ENCODE results near the gene TAF4.

Gene TAF4

DNA sequence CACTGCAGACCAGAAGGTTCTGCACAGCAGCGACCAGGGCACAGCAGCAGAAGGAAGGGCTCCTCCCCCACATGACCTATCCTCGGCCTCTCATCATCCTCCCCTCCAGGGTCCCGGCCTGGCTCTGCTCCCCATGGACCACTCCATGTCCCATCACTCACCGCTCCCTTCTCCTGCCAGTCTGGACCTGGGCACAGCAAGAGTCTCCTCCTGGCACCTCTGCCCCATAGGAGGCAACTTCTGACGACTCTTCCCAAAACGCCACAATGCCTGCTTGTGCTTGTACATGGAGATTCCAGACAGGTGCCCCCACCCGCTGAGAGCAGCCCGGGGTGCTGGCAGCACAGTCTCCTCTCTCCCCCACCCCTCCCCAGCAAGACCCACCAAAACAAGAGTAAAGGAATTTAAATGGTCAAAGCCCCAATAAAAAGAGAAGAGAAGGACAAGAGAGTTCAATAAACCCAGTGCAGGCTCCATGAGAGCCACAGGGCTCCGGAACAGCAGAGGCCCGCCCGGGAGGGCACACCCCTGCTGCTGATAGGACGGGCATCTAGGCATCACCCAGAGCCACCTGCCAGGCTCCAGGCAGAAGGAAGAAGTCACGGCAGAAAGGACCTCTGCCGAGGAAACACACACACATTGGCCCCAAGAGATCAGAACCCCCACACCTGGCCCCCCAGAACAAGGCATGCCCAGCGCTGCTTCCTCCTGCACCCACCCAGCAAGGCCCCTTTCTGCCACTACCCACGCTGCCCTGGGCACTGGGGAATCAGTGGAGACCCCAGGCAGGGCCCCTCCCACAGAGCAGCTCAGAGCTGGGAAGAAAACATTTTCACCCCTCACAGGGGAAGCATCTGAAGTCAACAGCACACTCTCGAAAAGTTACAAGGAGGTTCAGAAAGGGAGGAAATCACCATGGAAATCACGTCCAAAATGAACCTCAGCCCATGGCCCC lies 15.2 kb downstream of the TAF4 start:
- H3K4me1 ChIP-seq (ENCODE audit: control insufficient read depth, insufficient read depth, low read length, unreplicated experiment): no peaks in the 10 kb centered on the region
- H3K4me3 ChIP-seq (ENCODE audit: low read depth, low read length): no peak overlapping the region
- peaks cover 34% of the 10 kb centered on the region for H3K79me2 ChIP-seq (ENCODE audit: control insufficient read depth, insufficient read depth, low read length, unreplicated experiment)
- no peak overlapping the region for H2AFZ ChIP-seq (ENCODE audit: low read length, unreplicated experiment)
- no peaks in the 10 kb centered on the region for H3K27me3 ChIP-seq (ENCODE audit: insufficient read depth, low read length)
- H3K36me3 ChIP-seq (ENCODE audit: insufficient read depth, low read length): no peaks in the 10 kb centered on the region
- H3K27ac ChIP-seq (ENCODE audit: low read depth, low read length): no peak overlapping the region

DNA sequence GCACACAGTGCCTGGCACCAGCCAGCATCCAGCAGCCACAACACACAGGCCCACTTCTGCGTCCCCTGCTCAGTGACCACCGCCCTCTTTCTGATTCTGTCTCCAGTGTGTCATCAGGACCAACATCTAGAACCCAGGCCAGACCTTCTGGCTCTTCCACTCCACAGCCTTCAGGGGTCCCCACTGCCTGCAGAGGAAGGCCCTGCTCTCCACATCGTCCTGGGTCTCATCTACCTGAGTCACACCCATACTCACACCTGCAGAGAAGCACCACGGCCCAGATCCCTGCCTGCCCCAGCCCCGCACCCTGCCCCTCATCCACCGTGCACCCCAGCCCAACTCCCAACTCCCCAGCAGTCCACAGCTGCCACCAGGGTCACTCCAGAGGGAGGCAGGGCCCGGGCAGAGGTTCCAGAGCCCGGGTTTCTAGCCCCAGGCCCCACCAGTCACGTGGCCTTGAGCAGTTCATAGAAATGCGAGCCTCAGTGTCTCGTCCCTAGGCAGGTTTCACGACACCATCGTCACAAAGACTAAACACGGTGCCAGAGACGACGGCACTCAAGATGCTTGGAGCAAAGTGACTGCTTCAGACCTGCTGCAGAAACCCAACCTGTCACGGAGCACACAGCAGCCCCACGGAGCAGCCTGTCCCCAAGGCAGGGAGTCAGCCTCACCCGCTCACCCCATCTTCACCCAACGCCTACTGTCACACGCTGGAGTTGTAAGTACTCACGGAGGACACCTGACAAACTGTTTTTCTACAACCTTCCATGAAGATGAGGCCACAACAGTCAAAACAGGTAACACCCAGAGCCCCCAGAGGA lies 16.1 kb downstream of the TAF4 start:
- Histone ChIP-seq H3K79me2 (ENCODE audit: control insufficient read depth, insufficient read depth, low read length, unreplicated experiment) (peaks cover 30% of the 10 kb centered on the region), H3K27me3 (ENCODE audit: insufficient read depth, low read length) (no peaks in the 10 kb centered on the region), H3K4me1 (ENCODE audit: control insufficient read depth, insufficient read depth, low read length, unreplicated experiment) (no peaks in the 10 kb centered on the region), H3K27ac (ENCODE audit: low read depth, low read length) (no peak overlapping the region), H3K4me3 (ENCODE audit: low read depth, low read length) (no peak overlapping the region), H2AFZ (ENCODE audit: low read length, unreplicated experiment) (no peak overlapping the region), H3K36me3 (ENCODE audit: insufficient read depth, low read length) (no peaks in the 10 kb centered on the region)

DNA sequence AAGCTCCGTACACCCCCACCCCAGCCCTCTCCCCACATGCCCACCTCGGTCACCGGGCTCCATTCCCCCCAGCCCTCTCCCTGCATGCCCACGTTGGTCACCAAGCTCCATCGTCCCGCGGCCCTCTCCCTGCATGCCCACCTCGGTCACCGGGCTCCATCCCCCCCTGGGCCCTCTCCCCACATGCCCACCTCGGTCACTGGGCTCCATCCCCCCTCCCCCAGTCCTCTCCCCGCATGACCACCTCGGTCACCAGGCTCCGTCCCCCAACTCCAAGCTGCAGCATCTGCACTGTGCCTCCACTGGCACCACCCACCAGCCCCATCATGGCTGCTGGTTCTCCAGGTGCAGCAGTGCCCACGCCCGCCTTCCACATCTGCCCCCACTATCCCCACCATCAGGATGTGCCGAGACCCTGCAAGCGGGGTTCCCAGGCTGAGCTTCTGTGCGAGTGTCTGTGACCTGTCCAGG lies 16.8 kb downstream of the TAF4 start:
- Histone ChIP-seq H3K27ac (ENCODE audit: low read depth, low read length) (no peak overlapping the region), H2AFZ (ENCODE audit: low read length, unreplicated experiment) (no peak overlapping the region), H3K27me3 (ENCODE audit: insufficient read depth, low read length) (no peaks in the 10 kb centered on the region), H3K4me3 (ENCODE audit: low read depth, low read length) (no peak overlapping the region), H3K79me2 (ENCODE audit: control insufficient read depth, insufficient read depth, low read length, unreplicated experiment) (peaks cover 24% of the 10 kb centered on the region), H3K4me1 (ENCODE audit: control insufficient read depth, insufficient read depth, low read length, unreplicated experiment) (no peaks in the 10 kb centered on the region), H3K36me3 (ENCODE audit: insufficient read depth, low read length) (no peaks in the 10 kb centered on the region)

DNA sequence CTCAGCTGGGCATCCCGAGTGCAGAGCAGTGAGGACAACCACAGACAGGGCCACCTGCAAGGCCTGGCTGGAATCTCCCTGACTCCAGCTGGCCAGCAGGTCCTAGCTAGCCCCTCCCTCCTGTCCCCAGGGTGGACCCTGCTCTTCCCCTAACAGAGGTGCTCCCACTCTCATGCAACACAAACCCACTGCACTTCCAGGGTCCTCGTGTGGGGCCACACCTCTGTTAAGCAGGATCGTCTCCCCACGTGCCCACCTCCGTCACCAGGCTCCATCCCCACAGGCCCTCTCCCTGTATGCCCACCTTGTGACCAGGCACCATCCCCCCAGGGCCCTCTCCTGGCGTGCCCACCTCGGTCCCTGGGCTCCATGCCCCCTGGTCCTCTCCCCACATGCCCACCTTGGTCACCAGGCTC lies 17.3 kb downstream of the TAF4 start:
- Histone ChIP-seq H3K79me2 (ENCODE audit: control insufficient read depth, insufficient read depth, low read length, unreplicated experiment) (peaks cover 21% of the 10 kb centered on the region), H3K27ac (ENCODE audit: low read depth, low read length) (no peak overlapping the region), H2AFZ (ENCODE audit: low read length, unreplicated experiment) (no peak overlapping the region)

DNA sequence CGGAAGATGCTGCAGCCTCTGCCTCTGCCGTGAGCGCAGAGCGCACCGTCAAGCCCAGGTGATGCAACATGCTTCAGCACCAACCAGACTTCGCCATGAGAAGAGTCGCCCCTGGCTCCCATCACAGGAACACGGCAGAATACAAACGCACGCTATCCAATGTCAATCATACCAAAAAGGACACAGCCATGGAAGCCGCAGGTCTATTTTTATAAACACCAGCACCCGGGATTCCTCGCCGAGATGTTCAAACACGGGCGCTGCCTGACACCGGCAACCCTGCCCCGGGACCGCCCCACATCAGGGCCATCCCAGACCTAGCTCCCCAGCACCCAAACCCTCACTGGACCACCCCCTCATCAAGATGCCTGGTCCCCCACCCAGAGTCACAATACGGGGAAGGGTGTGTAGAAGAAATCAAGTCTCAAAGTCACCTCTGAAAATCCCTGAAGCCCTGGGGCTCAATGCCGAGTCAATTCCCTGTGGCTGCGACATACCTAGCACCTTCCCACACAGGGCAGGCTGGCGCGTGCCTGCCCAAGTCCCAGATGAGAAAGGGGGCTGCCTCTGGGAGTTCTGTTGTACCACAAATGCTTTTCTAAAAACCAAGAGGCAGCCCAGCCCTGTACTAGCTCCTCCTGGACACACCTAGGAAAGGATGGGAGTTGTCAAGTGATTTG lies 17.9 kb downstream of the TAF4 start:
- no peaks in the 10 kb centered on the region for H3K4me1 ChIP-seq (ENCODE audit: control insufficient read depth, insufficient read depth, low read length, unreplicated experiment)
- H3K79me2 ChIP-seq (ENCODE audit: control insufficient read depth, insufficient read depth, low read length, unreplicated experiment): peaks cover 19% of the 10 kb centered on the region
- H3K27me3 ChIP-seq (ENCODE audit: insufficient read depth, low read length): no peaks in the 10 kb centered on the region
- no peak overlapping the region for H3K4me3 ChIP-seq (ENCODE audit: low read depth, low read length)
- no peak overlapping the region for H3K27ac ChIP-seq (ENCODE audit: low read depth, low read length)
- no peaks in the 10 kb centered on the region for H3K36me3 ChIP-seq (ENCODE audit: insufficient read depth, low read length)
- no peak overlapping the region for H2AFZ ChIP-seq (ENCODE audit: low read length, unreplicated experiment)

More for the DNA sequence above, 17.3 kb downstream of the TAF4 start:
- H3K36me3 ChIP-seq (ENCODE audit: insufficient read depth, low read length): no peaks in the 10 kb centered on the region
- no peak overlapping the region for H3K4me3 ChIP-seq (ENCODE audit: low read depth, low read length)
- no peaks in the 10 kb centered on the region for H3K4me1 ChIP-seq (ENCODE audit: control insufficient read depth, insufficient read depth, low read length, unreplicated experiment)
- no peaks in the 10 kb centered on the region for H3K27me3 ChIP-seq (ENCODE audit: insufficient read depth, low read length)

DNA sequence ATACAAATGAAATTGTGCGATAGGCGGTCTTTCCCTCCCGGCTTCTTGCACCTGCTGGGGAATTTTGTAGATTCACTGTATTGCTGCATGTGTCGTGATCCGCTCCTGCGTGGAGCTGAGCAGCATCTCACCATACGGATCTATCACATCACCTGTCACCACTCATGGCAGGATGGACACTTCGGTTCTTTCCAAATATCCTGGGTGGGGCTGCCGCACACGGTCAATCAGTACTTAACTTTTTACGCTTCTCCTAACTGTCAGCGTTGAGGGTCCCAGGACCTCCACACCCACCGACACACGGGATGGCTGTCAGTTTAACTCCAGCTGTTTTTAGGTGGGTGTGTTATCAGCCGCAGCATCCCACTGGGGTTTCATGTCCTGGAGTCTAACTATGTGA lies 19.2 kb downstream of the TAF4 start:
- H3K27me3 ChIP-seq (ENCODE audit: insufficient read depth, low read length): no peaks in the 10 kb centered on the region
- no peak overlapping the region for H3K27ac ChIP-seq (ENCODE audit: low read depth, low read length)
- no peak overlapping the region for H3K4me3 ChIP-seq (ENCODE audit: low read depth, low read length)
- no peak overlapping the region for H2AFZ ChIP-seq (ENCODE audit: low read length, unreplicated experiment)
- no peaks in the 10 kb centered on the region for H3K4me1 ChIP-seq (ENCODE audit: control insufficient read depth, insufficient read depth, low read length, unreplicated experiment)
- no peaks in the 10 kb centered on the region for H3K36me3 ChIP-seq (ENCODE audit: insufficient read depth, low read length)
- H3K79me2 ChIP-seq (ENCODE audit: control insufficient read depth, insufficient read depth, low read length, unreplicated experiment): peaks cover 15% of the 10 kb centered on the region

DNA sequence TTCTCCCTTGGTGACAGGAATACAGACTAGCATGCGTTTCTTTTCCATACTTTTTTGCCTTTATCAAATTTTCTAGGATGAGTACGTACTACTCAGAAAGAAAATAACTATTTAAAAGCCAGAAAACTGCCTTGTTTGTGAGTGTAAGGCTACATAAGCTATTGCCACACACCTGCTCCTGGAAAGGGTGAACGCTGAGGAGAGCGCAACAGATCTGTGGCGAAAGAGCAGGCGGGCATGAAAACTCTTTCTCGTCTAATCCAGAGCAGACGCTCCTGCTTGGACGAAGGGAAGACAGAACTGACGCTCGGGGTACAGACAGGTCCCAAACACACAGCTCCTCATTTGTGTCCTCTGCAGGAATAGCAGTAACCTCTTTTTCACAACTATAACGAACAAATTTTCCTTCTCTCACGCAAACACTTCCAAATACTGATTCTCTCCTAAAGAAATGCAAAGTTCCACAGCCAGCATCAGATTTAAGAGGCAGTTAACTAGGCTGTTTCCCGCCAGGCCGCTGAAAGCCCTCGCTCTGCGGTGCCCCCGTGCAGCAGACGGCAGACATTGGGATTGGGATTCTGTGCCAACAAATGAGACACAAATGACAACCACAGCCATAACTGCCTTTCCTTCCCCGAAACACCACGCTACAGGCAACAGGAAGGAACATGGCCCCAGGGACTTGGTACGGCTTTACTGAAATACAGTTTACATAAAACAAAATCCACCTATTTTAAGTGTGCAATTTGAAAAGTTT lies 20.0 kb downstream of the TAF4 start:
- Histone ChIP-seq H3K27ac (ENCODE audit: low read depth, low read length) (no peak overlapping the region), H3K27me3 (ENCODE audit: insufficient read depth, low read length) (no peaks in the 10 kb centered on the region), H3K79me2 (ENCODE audit: control insufficient read depth, insufficient read depth, low read length, unreplicated experiment) (peaks cover 15% of the 10 kb centered on the region), H3K4me3 (ENCODE audit: low read depth, low read length) (no peak overlapping the region), H3K4me1 (ENCODE audit: control insufficient read depth, insufficient read depth, low read length, unreplicated experiment) (no peaks in the 10 kb centered on the region), H3K36me3 (ENCODE audit: insufficient read depth, low read length) (no peaks in the 10 kb centered on the region), H2AFZ (ENCODE audit: low read length, unreplicated experiment) (no peak overlapping the region)

DNA sequence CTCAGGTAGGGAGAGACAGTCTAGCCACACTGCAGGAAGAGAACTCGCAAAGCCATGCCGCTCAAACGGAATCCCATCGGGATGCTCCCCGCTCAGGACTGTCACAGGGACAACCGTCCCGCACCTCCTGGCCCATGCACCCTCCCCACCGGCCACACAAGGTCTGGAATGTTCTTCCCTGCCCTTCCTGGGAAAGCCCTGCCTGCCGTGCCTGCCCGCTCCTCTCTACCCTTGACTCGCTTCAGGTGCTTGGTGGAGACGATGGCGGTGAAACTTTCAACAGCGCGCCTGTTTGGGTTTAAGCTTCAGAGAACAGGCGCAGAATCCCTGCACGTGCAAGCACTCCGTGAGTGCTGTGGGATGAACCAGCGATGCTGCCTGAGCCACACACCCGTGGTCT lies 20.6 kb downstream of the TAF4 start:
- Histone ChIP-seq H3K79me2 (ENCODE audit: control insufficient read depth, insufficient read depth, low read length, unreplicated experiment) (peaks cover 14% of the 10 kb centered on the region), H2AFZ (ENCODE audit: low read length, unreplicated experiment) (no peak overlapping the region), H3K4me1 (ENCODE audit: control insufficient read depth, insufficient read depth, low read length, unreplicated experiment) (no peaks in the 10 kb centered on the region), H3K27me3 (ENCODE audit: insufficient read depth, low read length) (no peaks in the 10 kb centered on the region), H3K36me3 (ENCODE audit: insufficient read depth, low read length) (no peaks in the 10 kb centered on the region), H3K27ac (ENCODE audit: low read depth, low read length) (no peak overlapping the region), H3K4me3 (ENCODE audit: low read depth, low read length) (no peak overlapping the region)

DNA sequence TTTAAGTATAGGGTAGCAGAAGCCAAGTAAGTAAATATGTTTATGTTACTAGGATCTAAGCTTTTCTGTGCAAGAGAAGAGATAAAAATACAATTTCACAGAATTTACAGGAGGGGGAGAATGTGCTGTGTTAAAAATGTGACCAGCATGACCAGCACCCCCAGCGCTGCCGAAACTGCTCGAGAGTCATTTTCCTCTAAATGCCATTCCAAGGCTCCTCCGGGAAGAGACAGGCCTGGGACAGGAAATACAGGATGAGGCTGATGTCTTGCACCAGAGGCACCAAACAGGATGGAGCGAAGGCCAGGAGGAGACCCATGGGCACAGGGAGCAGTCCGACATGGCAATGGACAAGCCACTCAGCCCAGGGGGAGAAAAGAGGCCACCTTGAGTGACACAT lies 21.1 kb downstream of the TAF4 start:
- H3K4me1 ChIP-seq (ENCODE audit: control insufficient read depth, insufficient read depth, low read length, unreplicated experiment): no peaks in the 10 kb centered on the region

More for the DNA sequence above, 21.1 kb downstream of the TAF4 start:
- no peaks in the 10 kb centered on the region for H3K27me3 ChIP-seq (ENCODE audit: insufficient read depth, low read length)
- no peak overlapping the region for H3K27ac ChIP-seq (ENCODE audit: low read depth, low read length)
- no peaks in the 10 kb centered on the region for H3K36me3 ChIP-seq (ENCODE audit: insufficient read depth, low read length)
- peaks cover 14% of the 10 kb centered on the region for H3K79me2 ChIP-seq (ENCODE audit: control insufficient read depth, insufficient read depth, low read length, unreplicated experiment)
- no peak overlapping the region for H2AFZ ChIP-seq (ENCODE audit: low read length, unreplicated experiment)
- no peak overlapping the region for H3K4me3 ChIP-seq (ENCODE audit: low read depth, low read length)

Data from ACC112 (cell line).